ENCODE data around the gene RIMS3. TPM values are rescaled to one million over a fixed set of nuclear protein-coding genes. Genes with fewer than 3 reads are reported as not detected.

Gene RIMS3
- total RNA-seq, 1 donor from 2014 or later, result 6.2 TPM

Other genes starting within 250 kb of the RIMS3 start
- gene ZFP69B, start 215.2 kb downstream of the RIMS3 start, total RNA-seq, result 8.9 and 10.4 TPM in 2 replicates
- 4.5 and 5.1 TPM in 2 replicates for gene ZFP69, start 188.4 kb downstream of the RIMS3 start, total RNA-seq
- gene EXO5, start 156.9 kb downstream of the RIMS3 start, total RNA-seq, result 11.4 and 13.8 TPM in 2 replicates
- 5.0 and 5.4 TPM in 2 replicates for gene ZNF684, start 134.0 kb downstream of the RIMS3 start, total RNA-seq
- gene NFYC, start 26.0 kb upstream of the RIMS3 start, total RNA-seq, result 68.7 and 76.0 TPM in 2 replicates
- gene KCNQ4, start 118.1 kb upstream of the RIMS3 start, total RNA-seq, result 0.20 and 0.27 TPM in 2 replicates
- gene CITED4, start 196.7 kb upstream of the RIMS3 start, total RNA-seq, result 0.54 and 0.98 TPM in 2 replicates

All from activated B cell treated with CpG ODN at 0.5 μM for 24 hours (primary cell).